ENCODE data around the gene MED28. TPM values are rescaled to one million over a fixed set of nuclear protein-coding genes. Genes with fewer than 3 reads are reported as not detected.

Gene MED28
- total RNA-seq, 1 experiment from 2014 or later: 15.0 TPM

- DNase-seq (ENCODE audit: low spot score): no peak
Observed at GRCh38 chr4:17665346-17665745, 50.9 kb downstream of the MED28 start.

DNA sequence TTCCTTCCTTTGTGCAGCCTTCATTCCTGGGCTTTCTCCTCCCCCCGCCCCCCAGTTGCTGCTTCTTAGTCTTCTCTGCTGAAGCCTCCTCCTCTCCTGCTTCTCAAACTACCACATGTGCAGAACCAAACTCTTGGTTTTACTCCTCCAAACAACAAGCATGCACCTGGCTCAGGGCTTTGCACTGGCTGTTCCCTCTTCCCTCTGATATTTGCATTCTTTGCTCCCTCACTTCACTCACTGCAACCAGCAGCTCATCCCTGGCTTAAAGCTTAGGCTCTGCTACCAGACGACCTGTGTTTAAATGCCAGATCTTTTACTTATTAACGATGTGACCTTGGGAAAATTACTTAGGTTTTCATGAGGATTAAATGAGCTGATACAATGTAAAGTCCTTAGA is 51.4 kb downstream of the MED28 start:
- no peak for DNase-seq (ENCODE audit: low spot score)

DNA sequence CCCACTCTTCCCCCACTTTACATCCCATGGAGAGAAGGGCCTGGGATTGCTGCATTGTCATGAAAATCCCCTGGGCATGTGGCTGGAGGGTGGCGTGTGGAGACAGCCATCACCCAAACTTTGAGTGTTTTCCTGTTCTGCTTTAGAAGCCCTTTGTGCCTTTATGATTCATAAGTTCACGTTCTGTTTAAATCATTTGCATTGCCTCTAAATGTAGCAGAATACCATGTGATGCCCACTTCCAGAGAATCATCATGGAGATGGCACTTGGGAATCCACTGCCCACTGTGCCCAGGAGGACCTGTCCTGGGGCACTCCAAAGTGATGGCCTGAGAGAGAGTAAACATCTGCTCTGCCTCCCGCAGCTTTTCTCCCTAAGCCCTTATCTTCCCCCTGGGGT is 52.8 kb downstream of the MED28 start:
- DNase-seq (ENCODE audit: low spot score): no peak

GRCh38 chr4:17667653-17668201 is 53.3 kb downstream of the MED28 start:
- no peak for DNase-seq (ENCODE audit: low spot score)

- no peak for DNase-seq (ENCODE audit: low spot score)
Observed at GRCh38 chr4:17670423-17670822, 56.0 kb downstream of the MED28 start.

DNA sequence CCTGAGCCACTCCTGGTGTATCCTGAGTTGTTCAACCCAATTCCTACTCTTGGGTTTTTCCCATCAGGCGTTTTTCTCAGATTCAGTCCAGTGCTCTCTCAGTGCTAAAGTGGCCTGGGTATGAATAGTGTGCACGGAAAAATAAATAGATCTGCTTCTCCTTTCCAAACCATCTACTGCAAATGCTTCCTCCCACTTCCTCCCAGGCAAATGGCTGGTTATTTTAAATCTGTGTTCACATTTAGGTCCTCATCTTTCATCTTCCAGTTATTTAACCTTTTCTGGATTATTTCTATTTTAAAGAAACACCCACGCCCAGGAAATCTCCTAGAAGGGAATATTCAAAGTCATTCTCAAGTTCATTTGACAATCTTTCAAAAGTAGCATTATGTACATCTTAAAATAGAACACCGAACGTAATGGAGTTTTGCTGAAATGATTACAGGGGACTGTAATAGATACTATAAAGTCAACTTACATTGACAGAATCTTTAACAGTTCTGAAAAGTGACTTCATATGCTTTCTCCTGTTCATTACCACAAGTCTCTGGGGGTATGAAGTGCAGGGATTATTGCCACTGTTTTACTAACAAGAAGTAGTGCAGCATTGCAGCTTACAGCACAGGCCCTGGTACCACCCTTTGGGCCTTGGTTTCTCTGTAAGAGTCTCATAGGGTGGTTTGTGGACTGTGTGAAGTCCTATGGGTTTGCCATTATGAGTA is 66.3 kb downstream of the MED28 start:
- no peak for DNase-seq (ENCODE audit: low spot score)

GRCh38 chr4:17681281-17682221 is 67.1 kb downstream of the MED28 start:
- DNase-seq (ENCODE audit: low spot score): no peak

- no peak for DNase-seq (ENCODE audit: low spot score)
Observed at GRCh38 chr4:17682222-17682566, 67.8 kb downstream of the MED28 start.

Other genes starting within 250 kb of the MED28 start
- 8.8 and 9.2 TPM in 2 replicates for gene QDPR, start 102.6 kb upstream of the MED28 start, total RNA-seq (2014; rRNA removed; shearing (Covaris generic))
- not detected in 2 replicates for gene CLRN2, start 99.5 kb upstream of the MED28 start, total RNA-seq (2014; rRNA removed; shearing (Covaris generic))
- gene LAP3, start 37.4 kb upstream of the MED28 start, total RNA-seq (2014; rRNA removed; shearing (Covaris generic)): 71.0 and 72.1 TPM in 2 replicates
- not detected in 2 replicates for gene FAM184B, start 167.0 kb downstream of the MED28 start, total RNA-seq (2014; rRNA removed; shearing (Covaris generic))
- gene DCAF16, start 196.1 kb downstream of the MED28 start, total RNA-seq (2014; rRNA removed; shearing (Covaris generic)): 24.4 and 30.4 TPM in 2 replicates
- 20.7 and 25.2 TPM in 2 replicates for gene NCAPG, start 196.3 kb downstream of the MED28 start, total RNA-seq (2014; rRNA removed; shearing (Covaris generic))